Stimulated activated CD8-positive, alpha-beta memory T cell treated with anti-CD3 and anti-CD28 coated beads, Interleukin-12 subunit alpha, Interleukin-12 subunit beta, amount 100 ng/mL, for 1 hour (primary cell): Measurements from ENCODE around the gene CCNC.

Experiments used
- DNase-seq: peaks from one replicate; pipeline ENCODE4 v3.0.0-alpha.2; 2020; ENCODE audit warnings: low read depth

Gene CCNC

DNA sequence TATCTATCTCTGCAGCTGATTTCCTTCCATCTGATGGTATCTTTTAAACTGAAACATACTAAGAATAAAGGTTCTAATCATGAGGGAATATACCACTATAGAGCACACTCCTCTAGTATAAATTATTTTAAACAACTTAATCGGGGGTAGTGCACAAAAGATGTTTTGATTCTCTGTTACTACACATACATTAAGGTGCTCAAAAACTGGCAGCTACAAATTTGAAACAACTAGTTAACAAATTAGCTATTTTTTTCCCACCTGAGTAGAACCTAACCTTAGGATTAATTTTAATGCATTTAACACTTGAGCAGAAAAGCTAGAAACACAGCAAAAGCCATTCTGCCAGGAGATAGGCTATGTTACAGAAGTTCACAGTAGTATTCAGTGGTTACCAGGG, 23.0 kb downstream of the CCNC start:
- DNase-seq = no peak

DNA sequence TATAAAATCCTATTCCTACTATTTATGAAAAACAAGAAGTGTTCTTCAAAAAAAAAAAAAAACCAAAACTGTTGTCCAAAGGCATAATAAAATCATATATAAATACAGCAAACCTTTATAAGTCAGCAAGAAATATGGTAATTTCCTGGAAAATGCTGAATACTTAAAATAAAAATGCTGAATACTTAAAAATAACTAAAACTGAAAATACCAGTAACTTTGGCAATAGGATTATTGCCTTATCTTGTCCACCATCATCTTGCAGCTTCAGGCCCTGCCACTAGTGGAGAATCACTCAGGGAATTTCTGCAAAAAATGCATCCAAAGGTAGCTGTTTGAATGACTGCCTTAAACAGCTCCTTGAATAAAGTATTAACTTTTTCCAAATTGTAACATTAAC, 24.5 kb downstream of the CCNC start:
- no peak for DNase-seq

DNA sequence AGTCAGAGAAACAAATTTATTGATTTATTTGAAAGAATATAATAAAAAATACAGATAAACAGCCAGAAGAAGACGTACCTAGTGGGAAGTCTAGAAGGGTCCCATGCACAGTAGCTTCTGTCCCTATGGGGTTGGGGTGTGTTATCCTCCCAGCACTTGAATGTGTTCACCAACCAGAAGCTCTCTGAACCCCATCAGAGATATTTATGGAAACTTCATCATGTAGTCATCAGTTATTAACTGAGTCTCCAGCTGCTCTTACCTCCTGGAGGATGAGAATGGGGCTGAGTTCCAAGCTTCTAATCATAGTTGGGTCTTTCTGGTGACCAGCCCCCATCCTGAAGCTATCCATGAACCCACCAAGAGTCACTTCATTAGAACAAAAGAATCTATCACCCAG, 37.8 kb downstream of the CCNC start:
- no peak for DNase-seq

DNA sequence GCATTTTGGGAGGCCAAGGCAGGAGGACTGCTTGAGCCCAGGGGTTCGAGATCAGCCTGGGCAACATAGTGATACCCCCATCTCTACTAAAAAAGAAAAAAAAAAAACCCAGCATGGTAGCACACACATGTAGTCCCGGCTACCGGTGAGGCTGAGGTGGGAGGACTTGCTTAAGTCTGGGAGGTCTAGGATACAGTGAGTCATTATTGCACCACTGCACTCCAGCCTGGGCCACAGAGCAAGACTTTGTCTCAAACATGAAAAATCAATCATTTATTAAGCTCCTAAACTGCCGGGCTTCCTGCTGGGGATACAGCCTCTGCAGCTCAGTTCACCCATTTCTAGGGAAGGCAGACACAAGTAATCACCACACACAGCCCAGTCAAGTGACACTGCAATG, 45.9 kb downstream of the CCNC start:
- no peak for DNase-seq

DNA sequence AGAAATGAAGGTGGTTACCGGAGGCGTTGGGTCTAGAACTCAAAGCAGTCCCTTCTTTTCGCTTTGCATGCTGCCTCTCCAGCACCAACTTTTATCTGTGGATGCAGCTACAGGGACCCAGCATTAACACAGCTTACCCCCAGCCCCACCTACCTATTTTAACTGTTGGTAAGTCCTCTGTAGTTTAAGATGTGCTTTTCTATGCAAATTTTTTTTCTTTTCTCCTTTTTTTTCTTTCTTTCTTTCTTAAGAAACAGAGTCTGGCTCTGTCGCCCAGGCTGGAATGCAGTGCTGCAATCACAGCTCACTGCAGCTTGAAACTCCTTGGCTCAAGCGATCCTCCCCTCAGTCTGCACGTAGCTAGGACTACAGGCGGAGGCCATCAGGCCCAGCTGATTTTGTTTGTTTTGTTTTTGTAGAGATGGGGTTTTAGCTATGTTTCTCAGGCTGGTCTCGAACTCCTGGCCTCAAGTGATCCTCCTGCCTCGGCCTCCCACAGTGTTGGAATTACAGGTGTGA, 46.8 kb downstream of the CCNC start:
- DNase-seq = no peak

DNA sequence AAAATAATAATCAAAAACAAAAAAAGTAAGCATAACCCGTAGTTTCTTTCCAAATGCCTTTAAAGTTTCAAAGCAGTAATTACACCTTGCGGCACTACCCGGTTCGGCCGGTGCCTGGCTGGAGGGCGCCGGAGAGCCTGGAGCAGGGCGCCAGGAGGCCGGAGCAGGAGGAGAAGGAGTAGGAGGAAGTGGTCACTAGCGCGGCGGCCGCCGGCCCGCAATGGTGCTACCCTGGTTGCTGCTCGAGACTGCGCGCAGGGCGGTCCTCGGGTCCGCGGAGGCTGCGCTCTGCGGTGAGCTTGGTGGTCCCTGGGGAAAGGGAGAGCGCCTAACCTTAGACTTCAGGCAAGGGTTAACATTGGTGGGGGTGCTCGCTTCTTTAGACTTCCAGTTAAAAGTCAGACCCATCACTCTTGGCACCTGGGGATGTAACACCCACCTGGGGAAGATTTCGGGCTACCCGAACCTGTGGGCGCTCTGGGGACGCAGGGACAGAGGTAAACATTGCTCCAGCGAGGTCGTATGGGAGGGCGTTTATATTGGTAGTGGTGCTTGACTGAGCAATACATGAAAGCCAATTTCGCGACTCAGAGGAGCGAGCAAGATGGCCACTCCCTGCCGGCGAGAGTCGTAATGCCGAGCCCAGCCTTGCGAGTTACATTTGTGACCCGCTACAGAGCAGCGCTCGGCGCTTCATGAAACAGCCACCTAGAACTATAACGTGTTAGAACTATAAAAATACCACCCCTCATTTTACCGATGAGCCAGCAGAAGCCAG, 47.4 kb downstream of the CCNC start:
- peak; percentile 36 for DNase-seq

DNA sequence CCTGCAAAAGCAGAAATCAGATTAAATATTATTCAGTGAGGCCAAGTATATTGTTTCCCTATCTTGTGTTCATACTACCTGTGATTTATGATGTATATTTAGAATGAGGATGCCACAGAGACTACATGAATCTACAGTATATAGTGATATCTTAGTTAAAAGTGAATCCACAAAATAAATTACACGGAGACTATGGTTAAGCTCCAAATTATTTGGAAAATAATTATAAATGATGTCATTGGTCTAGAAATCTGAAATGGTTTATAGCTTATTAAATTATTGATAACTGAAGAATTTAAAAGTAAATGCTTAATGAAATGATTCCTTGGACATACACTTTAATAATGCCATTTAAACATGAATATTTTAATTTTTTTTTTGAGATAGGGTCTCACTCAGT, 49.0 kb downstream of the CCNC start:
- DNase-seq = no peak

DNA sequence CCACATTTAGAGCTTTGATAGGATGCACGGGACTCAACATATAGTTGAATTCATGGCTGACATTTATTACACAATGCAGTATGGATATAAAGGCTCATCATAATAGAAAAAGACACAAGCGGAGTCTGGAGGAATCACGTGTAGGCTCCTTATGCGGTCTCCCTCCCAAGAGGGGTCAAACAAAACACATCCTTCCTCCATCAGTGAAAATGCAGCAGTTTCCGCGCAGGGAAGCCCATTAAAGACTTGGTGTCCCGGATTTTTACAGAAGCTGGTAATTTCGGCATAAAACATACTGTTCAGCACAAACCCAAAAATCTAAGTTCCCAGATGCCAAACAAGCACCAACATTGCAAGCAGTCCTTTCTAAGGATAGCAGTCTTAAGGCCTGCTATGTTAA, 54.4 kb downstream of the CCNC start:
- no peak for DNase-seq

DNA sequence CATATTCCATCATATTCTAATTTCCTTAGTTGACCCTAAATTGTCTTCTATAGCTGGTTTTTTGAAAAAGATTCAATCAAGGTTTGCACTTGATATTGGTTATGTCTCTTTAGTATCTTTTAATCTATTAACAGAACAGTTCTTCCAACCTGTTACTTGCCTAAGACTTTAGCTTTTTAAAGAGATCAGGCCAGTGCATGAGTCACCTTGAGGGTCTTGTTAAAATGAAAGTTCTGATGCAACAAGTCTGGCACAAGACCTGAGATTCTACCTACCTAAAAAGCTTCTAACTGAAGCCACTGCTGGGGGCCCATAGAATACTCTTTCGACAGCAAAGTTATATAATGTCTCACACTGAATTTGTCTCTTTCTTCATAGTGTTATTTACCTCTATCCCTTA, 56.4 kb downstream of the CCNC start:
- no peak for DNase-seq

DNA sequence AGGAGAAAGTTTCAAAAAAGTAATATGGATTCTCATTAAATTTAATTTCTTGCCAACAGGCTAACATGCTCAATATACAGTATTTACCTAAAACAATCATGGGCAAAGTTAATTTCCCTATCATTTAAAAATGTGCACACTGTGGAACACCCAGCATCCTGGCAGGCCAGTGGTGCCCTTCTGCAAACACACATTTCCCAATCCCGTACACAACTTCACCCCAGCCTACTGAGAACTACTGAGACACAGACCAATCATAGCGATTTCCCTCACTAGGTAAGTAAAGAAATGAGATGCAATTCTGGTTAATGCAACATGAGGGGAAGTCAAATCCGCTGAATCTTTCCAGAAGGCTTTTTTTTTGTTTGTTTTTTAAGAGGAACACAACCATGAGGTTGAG, 60.8 kb downstream of the CCNC start:
- no peak for DNase-seq

DNA sequence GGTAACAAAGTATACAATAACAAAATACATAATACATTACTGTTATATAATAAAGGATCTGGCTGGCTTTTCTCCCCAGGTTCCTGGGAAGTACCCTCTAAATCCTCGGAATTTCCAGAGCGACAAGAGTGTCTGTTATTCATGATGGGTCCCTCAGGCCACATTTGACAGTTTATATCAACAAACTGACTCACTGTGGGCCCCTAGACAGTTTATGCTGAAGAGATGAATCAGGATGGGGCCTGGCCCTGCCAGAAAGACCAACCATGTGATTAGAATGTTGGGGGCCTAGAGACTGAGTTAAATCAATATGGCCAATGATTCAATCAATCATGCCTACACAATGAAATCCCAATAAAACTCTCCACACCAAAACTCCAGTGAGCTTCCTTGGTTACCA, 66.7 kb downstream of the CCNC start:
- no peak for DNase-seq

DNA sequence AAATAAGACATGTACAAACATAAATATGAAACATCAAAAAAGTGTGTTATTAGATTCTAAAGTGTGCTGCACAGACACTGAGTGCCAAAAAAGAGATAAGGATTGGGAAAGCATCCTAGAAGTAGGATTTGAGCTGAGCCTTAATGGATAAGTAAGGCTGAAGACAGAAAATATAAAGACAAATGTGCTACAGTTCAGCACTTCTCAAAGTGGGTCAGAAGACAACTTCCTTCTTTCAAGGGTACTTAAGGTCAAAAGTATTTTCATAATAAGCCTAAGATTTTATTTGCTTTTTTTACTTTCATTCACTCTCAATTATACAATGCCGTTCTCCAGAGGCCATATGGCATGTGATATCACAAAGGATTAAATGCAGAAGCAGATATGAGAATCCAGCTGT, 70.0 kb downstream of the CCNC start:
- DNase-seq = no peak

DNA sequence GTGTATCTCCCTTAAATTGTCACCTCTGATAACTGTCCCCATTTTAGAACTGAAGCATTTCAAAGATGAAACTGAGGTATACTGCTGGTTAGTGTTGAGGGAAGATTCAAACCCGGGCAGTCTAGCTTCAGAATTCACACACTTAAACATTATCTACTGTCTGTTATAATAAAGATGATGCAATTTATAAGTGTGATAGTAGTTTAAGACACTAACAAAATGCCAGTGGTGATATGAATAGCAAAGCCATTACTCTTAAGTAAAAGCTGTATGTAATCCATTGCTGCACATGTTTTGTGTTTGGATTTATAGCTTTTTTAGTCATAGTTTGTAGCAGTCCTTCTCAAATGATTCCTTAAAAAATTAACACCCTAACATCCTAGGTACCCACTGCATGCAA, 73.0 kb downstream of the CCNC start:
- no peak for DNase-seq
